GM06990 (cell line): ENCODE results near the gene C1QTNF1.

ENCODE experiments used
- DNase-seq: peaks from one replicate; pipeline ENCODE4 v3.0.0-alpha.2; 2011; ENCODE audit not compliant: insufficient read length; ENCODE audit errors: extremely low read depth
- H3K27me3 ChIP-seq: replicated peaks from 2 replicates; pipeline ENCODE4 v1.6.0; 2011; ENCODE audit warnings: low read length; ENCODE audit not compliant: control insufficient read depth, insufficient read depth
- H3K36me3 ChIP-seq: 2 replicates; pipeline ENCODE4 v1.5.1; 2011; ENCODE audit warnings: low read length; ENCODE audit not compliant: control insufficient read depth, insufficient read depth
- H3K4me3 ChIP-seq: replicated peaks from 2 replicates; pipeline ENCODE4 v1.5.1; 2011; ENCODE audit warnings: low read depth, mild to moderate bottlenecking, control low read depth, low read length
- CTCF ChIP-seq: IDR thresholded peaks from 2 replicates; pipeline ENCODE4 v1.5.1; 2011; ENCODE audit warnings: low read length, control low read depth, mild to moderate bottlenecking, inconsistent platforms; ENCODE audit not compliant: insufficient read depth, poor library complexity, severe bottlenecking

The C1QTNF1 gene

DNA sequence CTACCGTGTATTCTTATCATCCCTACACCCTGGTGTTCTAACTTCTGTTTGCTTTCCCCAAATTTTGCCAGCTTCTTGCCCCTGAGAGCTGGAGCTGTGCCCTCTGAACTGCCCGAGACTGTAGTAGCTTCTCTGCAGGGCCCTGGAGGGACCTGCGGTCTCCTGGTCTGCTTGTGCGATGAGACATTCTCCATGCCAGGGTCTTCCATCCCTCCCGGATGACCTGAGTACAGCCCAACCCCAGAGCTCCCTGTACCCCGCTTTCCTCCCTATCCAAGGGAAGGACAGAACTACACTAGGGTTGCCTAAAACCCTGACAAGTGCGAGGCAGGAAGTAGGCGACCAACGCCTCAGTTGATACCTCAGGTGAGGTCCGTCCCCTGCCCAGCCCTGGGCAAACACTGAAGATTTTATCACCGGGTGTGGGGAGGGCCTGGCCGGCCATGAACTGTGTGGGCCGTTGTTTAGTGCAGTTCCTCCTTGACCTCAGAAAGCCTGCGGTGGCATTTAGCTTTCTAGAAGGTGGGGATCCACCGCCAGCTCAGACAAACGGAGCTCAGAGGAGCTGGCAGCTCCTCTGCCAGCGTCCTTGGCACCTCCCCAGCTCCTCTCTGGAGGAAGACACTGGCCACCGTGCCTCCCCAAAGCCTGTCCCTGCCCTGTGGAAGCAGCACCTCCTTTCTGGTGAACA is 28.1 kb upstream of the C1QTNF1 start:
- Histone ChIP-seq H3K4me3 (no peak overlapping the region), H3K27me3 (no peaks in the 10 kb centered on the region), H3K36me3 (peaks cover 42% of the 10 kb centered on the region)
- TF ChIP-seq CTCF = no peak
- no peak for DNase-seq

GRCh38 chr17:78996781-78997201 is 27.2 kb upstream of the C1QTNF1 start:
- no peak overlapping the region for H3K4me3 ChIP-seq
- H3K36me3 ChIP-seq = peaks cover 36% of the 10 kb centered on the region
- DNase-seq = no peak
- H3K27me3 ChIP-seq = no peaks in the 10 kb centered on the region
- no peak for TF ChIP-seq CTCF

GRCh38 chr17:78997231-78997741 is 26.7 kb upstream of the C1QTNF1 start:
- DNase-seq = no peak
- Histone ChIP-seq H3K27me3 (no peaks in the 10 kb centered on the region), H3K36me3 (peaks cover 35% of the 10 kb centered on the region), H3K4me3 (no peak overlapping the region)
- TF ChIP-seq CTCF = no peak

GRCh38 chr17:78997881-78998280 is 26.1 kb upstream of the C1QTNF1 start:
- H3K36me3 ChIP-seq = peaks cover 37% of the 10 kb centered on the region
- TF ChIP-seq CTCF = no peak
- H3K27me3 ChIP-seq = no peaks in the 10 kb centered on the region
- DNase-seq = no peak
- no peak overlapping the region for H3K4me3 ChIP-seq

DNA sequence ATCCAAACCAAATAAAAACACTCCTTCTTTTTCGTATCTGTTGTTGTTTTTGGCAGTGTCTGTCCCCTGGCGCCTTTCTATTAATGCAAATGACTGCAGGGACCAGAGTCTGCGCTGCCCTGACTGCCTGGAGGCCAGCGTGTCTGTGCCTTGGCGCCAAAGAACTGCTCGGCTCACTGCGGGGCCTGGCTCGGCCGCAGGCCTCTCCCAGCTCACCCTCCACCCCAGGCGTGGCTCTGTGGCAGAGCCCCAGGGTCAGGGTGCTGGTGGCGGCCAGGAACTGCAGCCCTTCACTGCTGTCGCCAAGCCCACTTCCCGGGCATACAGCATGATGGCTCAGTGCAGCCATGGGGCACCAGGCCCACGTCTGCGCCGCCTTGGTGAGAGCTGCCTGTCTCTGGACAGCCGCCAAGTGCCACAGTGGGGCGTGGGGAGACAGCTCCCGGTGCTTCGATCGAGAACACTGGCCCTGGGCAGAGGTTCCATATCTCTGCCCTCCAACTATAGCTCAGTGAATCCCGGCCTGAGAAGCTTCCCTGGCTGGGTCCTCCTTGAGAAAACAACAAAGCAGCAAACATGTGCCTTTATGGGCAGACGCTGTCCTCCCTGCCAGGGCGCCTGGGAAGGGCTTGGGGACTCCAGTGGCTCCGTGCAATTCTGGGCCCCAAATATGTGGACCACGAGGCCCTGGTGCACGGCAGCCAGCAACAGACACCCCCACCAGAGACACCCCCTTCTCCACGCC is 25.5 kb upstream of the C1QTNF1 start:
- H3K4me3 ChIP-seq = no peak overlapping the region
- peaks cover 36% of the 10 kb centered on the region for H3K36me3 ChIP-seq
- no peak for DNase-seq
- no peak for TF ChIP-seq CTCF
- H3K27me3 ChIP-seq = no peaks in the 10 kb centered on the region
